H9 (cell line): ENCODE data around the gene OPTN. TPM values are rescaled to one million over a fixed set of nuclear protein-coding genes. Genes with fewer than 3 reads are reported as not detected.

Source experiments
- DNase-seq: peaks from one replicate; pipeline ENCODE4 v3.0.0-alpha.2; 2017
- H2AFZ ChIP-seq: one replicate; pipeline ENCODE4 v1.6.1; 2013; ENCODE audit warnings: mild to moderate bottlenecking, low read length, control low read depth, moderate library complexity
- H2AK5ac ChIP-seq: 2 replicates; pipeline ENCODE4 v1.6.1; 2013; ENCODE audit warnings: low read length, control low read depth, mixed read lengths; ENCODE audit not compliant: insufficient read length
- H2BK120ac ChIP-seq: one replicate; pipeline ENCODE4 v1.6.1; 2013; ENCODE audit warnings: low read depth, mild to moderate bottlenecking, low read length, control low read depth, inconsistent platforms; ENCODE audit not compliant: poor library complexity, severe bottlenecking
- H2BK12ac ChIP-seq: 2 replicates; pipeline ENCODE4 v1.6.1; 2013; ENCODE audit warnings: low read length, control low read depth, mixed read lengths, low read depth; ENCODE audit not compliant: insufficient read length
- H2BK15ac ChIP-seq: 2 replicates; pipeline ENCODE4 v1.6.1; 2013; ENCODE audit warnings: low read depth, low read length, control low read depth
- H2BK20ac ChIP-seq: one replicate; pipeline ENCODE4 v1.6.1; 2013; ENCODE audit warnings: low read depth, mild to moderate bottlenecking, low read length, control low read depth, inconsistent platforms; ENCODE audit not compliant: poor library complexity, severe bottlenecking
- H2BK5ac ChIP-seq: 2 replicates; pipeline ENCODE4 v1.6.1; 2013; ENCODE audit warnings: low read length, control low read depth, mixed read lengths; ENCODE audit not compliant: insufficient read length
- H3K14ac ChIP-seq: 2 replicates; pipeline ENCODE4 v1.6.1; 2013; ENCODE audit warnings: low read length, control low read depth; ENCODE audit not compliant: insufficient read depth
- H3K18ac ChIP-seq: 2 replicates; pipeline ENCODE4 v1.6.1; 2013; ENCODE audit warnings: low read depth, mild to moderate bottlenecking, mixed read lengths, low read length, control low read depth; ENCODE audit not compliant: insufficient read length
- H3K23ac ChIP-seq: 2 replicates; pipeline ENCODE4 v1.6.1; 2013; ENCODE audit warnings: low read length, control low read depth, mixed read lengths, low read depth; ENCODE audit not compliant: insufficient read length
- H3K23me2 ChIP-seq: 2 replicates; pipeline ENCODE4 v1.6.1; 2013; ENCODE audit warnings: low read depth, mild to moderate bottlenecking, mixed read lengths, low read length, control low read depth; ENCODE audit not compliant: insufficient read length, poor library complexity, severe bottlenecking
- H3K27ac ChIP-seq: 2 replicates; pipeline ENCODE4 v1.5.1; 2013; ENCODE audit warnings: low read length, control low read depth, mixed read lengths, low read depth; ENCODE audit not compliant: insufficient read length
- H3K27me3 ChIP-seq: 2 replicates; pipeline ENCODE4 v1.6.1; 2013; ENCODE audit warnings: low read length, control low read depth, inconsistent platforms; ENCODE audit not compliant: insufficient read depth
- H3K4ac ChIP-seq: 2 replicates; pipeline ENCODE4 v1.6.1; 2013; ENCODE audit warnings: low read depth, mild to moderate bottlenecking, control low read depth, inconsistent platforms, low read length, moderate library complexity
- H3K4me1 ChIP-seq: 2 replicates; pipeline ENCODE4 v1.6.1; 2013; ENCODE audit warnings: low read length, control low read depth, inconsistent platforms; ENCODE audit not compliant: insufficient read depth
- H3K4me2 ChIP-seq: 2 replicates; pipeline ENCODE4 v1.6.1; 2013; ENCODE audit warnings: low read length, control low read depth, mixed read lengths; ENCODE audit not compliant: insufficient read length, insufficient read depth
- H3K56ac ChIP-seq: 2 replicates; pipeline ENCODE4 v1.6.1; 2013; ENCODE audit warnings: low read depth, mild to moderate bottlenecking, mixed read lengths, low read length, control low read depth; ENCODE audit not compliant: insufficient read length
- H3K79me1 ChIP-seq: 2 replicates; pipeline ENCODE4 v1.6.1; 2013; ENCODE audit warnings: low read depth, mild to moderate bottlenecking, moderate library complexity, low read length, control low read depth, inconsistent platforms; ENCODE audit not compliant: insufficient read depth, poor library complexity, severe bottlenecking
- H3K79me2 ChIP-seq: 2 replicates; pipeline ENCODE4 v1.6.1; 2013; ENCODE audit warnings: low read length, control low read depth, inconsistent platforms; ENCODE audit not compliant: insufficient read depth
- H3K9ac ChIP-seq: 2 replicates; pipeline ENCODE4 v1.6.1; 2013; ENCODE audit warnings: low read length, control low read depth, mixed read lengths; ENCODE audit not compliant: insufficient read length; ENCODE audit errors: extremely low read depth
- H3K9me3 ChIP-seq: one replicate; pipeline ENCODE4 v1.6.1; 2013; ENCODE audit warnings: low read depth, low read length, inconsistent platforms; ENCODE audit not compliant: control insufficient read depth
- H3T11ph ChIP-seq: one replicate; pipeline ENCODE4 v1.6.1; 2013; ENCODE audit warnings: mild to moderate bottlenecking, low read length, control low read depth, inconsistent platforms
- H4K20me1 ChIP-seq: one replicate; pipeline ENCODE4 v1.6.1; 2013; ENCODE audit not compliant: control insufficient read depth, insufficient read length, insufficient read depth
- H4K5ac ChIP-seq: 2 replicates; pipeline ENCODE4 v1.6.1; 2013; ENCODE audit warnings: low read depth, mild to moderate bottlenecking, mixed read lengths, low read length, control low read depth; ENCODE audit not compliant: insufficient read length
- H4K8ac ChIP-seq: replicated peaks from 2 replicates; pipeline ENCODE4 v1.6.1; 2013; ENCODE audit warnings: low read length, control low read depth, mixed read lengths, low read depth; ENCODE audit not compliant: insufficient read length
- H4K91ac ChIP-seq: 2 replicates; pipeline ENCODE4 v1.6.1; 2013; ENCODE audit warnings: low read depth, mild to moderate bottlenecking, moderate library complexity, mixed read lengths, low read length, control low read depth; ENCODE audit not compliant: insufficient read length
- H3K27ac Mint-ChIP-seq, 3 experiments: 2 replicates in 2 of 3; 3 replicates in 1 of 3; pipeline ENCODE4 v1.8.0; 2020 to 2021; ENCODE audit warnings: mixed read lengths in 3 of 3, mild to moderate bottlenecking in 1 of 3, moderate library complexity in 1 of 3
- H3K27me3 Mint-ChIP-seq: 2 replicates; pipeline ENCODE4 v1.8.0; 2021; ENCODE audit warnings: low read depth, mild to moderate bottlenecking, moderate library complexity, mixed read lengths
- H3K36me3 Mint-ChIP-seq, 3 experiments: 2 replicates in 2 of 3; 3 replicates in 1 of 3; pipeline ENCODE4 v1.8.0; 2020 to 2021; ENCODE audit warnings: low read depth in 3 of 3, mixed read lengths in 3 of 3; ENCODE audit not compliant: insufficient read depth in 1 of 3
- H3K4me1 Mint-ChIP-seq, 2 experiments: 2 replicates each; pipeline ENCODE4 v1.8.0; 2020; ENCODE audit warnings: mixed read lengths in 2 of 2
- H3K4me3 Mint-ChIP-seq, 2 experiments: 2 replicates in 1 of 2; 3 replicates in 1 of 2; pipeline ENCODE4 v1.8.0; 2020 to 2021; ENCODE audit warnings: mild to moderate bottlenecking in 2 of 2, mixed read lengths in 2 of 2, moderate library complexity in 1 of 2
- H3K9me3 Mint-ChIP-seq, 2 experiments: 2 replicates in 1 of 2; 3 replicates in 1 of 2; pipeline ENCODE4 v1.8.0; 2020; ENCODE audit warnings: mild to moderate bottlenecking in 2 of 2, mixed read lengths in 2 of 2, moderate library complexity in 1 of 2
- WGBS: extraction: QIAGEN DNeasy Blood & Tissue Kit; methylation state at CpG from one replicate; pipeline ENCODE4 v1.1.7; 2013; ENCODE audit warnings: missing lambda C conversion rate, low lambda C conversion rate, mixed read lengths; ENCODE audit not compliant: insufficient read length; ENCODE audit errors: extremely low coverage; 5-methylcytosine and 5-hydroxymethylcytosine counted together
- total RNA-seq: library from RNA; stranded (reverse); gene quantifications from 2 replicates; pipeline ENCODE4 v1.2.1, GENCODE V29; 2021
- TF ChIP-seq, protein P1 (sequence below): fragments of 200-600 bp; sonication (generic); conservative IDR thresholded peaks from 3 replicates; pipeline ENCODE4 v1.8.0; 2021; ENCODE audit warnings: antibody characterized with exemption, mild to moderate bottlenecking

OPTN gene
- total RNA-seq, 1 experiment from 2014 or later, result 16.1 TPM

DNA sequence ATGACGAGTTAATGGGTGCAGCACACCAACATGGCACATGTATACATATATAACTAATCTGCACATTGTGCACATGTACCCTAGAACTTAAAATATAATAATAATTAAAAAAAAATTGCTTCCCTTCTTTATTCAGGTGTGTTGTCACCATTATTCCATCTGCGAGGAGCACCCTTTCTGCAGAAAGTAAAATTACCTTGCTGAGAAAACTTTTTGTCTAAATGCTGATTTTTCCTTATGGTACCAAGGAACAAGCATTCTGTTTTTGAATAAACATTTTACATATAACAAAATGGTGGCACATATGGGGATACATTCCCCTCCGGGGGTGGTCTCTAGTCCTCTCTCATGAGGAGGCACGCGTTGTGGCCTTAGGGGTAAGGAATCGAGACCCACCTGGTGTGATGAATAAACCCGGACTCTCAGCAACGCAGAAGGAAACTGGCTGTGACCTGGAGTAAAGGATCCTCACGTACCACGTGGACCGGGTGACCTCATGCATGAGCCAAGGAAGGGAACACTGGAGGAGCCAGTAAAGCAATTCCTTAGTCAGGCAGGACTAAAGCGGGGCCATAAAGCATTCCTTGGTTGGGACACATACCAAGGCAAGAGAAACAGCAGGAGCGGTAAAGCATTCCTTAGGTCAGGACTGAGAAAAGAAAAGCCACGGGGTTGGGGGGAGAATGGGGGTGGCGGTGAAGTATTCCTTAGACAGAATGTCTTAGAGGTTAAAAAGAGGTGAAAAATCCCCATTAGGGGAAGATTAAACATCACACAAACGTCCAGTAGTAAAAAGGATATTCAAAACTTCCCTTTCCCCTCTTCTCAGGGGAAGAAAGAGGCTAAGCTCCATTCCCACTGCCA, 20.8 kb upstream of the OPTN start:
- Histone ChIP-seq H2BK20ac (no peak overlapping the region), H3K4ac (no peak overlapping the region), H3K9ac (no peak overlapping the region), H2BK120ac (no peak overlapping the region), H3K23me2 (no peaks in the 10 kb centered on the region), H4K5ac (no peak overlapping the region), H3K56ac (no peak overlapping the region), H3T11ph (no peak overlapping the region), H2BK12ac (no peak overlapping the region), H3K27ac (no peak overlapping the region), H3K27me3 (no peaks in the 10 kb centered on the region), H3K79me2 (no peaks in the 10 kb centered on the region), H3K79me1 (no peaks in the 10 kb centered on the region), H4K8ac (no peak overlapping the region), H2BK15ac (no peak overlapping the region), H3K4me2 (peak overlapping the region; percentile 16), H4K20me1 (no peaks in the 10 kb centered on the region), H2AFZ (no peak overlapping the region), H3K23ac (no peak overlapping the region), H2BK5ac (no peak overlapping the region), H3K18ac (no peak overlapping the region), H3K4me1 (no peaks in the 10 kb centered on the region), H3K14ac (no peak overlapping the region), H3K9me3 (peaks cover 12% of the 10 kb centered on the region), H4K91ac (no peak overlapping the region), H2AK5ac (no peak overlapping the region)
- Mint-ChIP-seq H3K4me1 (peaks cover 0 to 9% of the 10 kb centered on the region in 2 experiments; a peak in 3 of 4 replicates), H3K4me3 (no peak overlapping the region), H3K9me3 (peaks cover 34 to 38% of the 10 kb centered on the region in 2 experiments), H3K36me3 (peaks cover 11 to 23% (median 14%) of the 10 kb centered on the region in 3 experiments), H3K27me3 (peaks cover 1% of the 10 kb centered on the region; the same call in 1 of the 2 replicates), H3K27ac (0 out of 7 replicates have a peak overlapping the region, but pooled peaks of 1 of the 3 experiments have one; percentile 19)
- WGBS, result no CpG with 5 or more reads among the region's 16 CpGs
- peak; percentile 80 for DNase-seq
- TF ChIP-seq, protein P1, sequence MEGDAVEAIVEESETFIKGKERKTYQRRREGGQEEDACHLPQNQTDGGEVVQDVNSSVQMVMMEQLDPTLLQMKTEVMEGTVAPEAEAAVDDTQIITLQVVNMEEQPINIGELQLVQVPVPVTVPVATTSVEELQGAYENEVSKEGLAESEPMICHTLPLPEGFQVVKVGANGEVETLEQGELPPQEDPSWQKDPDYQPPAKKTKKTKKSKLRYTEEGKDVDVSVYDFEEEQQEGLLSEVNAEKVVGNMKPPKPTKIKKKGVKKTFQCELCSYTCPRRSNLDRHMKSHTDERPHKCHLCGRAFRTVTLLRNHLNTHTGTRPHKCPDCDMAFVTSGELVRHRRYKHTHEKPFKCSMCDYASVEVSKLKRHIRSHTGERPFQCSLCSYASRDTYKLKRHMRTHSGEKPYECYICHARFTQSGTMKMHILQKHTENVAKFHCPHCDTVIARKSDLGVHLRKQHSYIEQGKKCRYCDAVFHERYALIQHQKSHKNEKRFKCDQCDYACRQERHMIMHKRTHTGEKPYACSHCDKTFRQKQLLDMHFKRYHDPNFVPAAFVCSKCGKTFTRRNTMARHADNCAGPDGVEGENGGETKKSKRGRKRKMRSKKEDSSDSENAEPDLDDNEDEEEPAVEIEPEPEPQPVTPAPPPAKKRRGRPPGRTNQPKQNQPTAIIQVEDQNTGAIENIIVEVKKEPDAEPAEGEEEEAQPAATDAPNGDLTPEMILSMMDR, result no peak
